Skin of body (tissue), 2 donors: ENCODE results near the gene BAIAP3. TPM values are rescaled to one million over a fixed set of nuclear protein-coding genes. Genes with fewer than 3 reads are reported as not detected.

ENCODE experiments used
- DNase-seq: peaks from one replicate; lab custom pipeline; 2025; lab: John Stamatoyannopoulos, UW
- total RNA-seq: library from RNA; depleted of rRNA; stranded (reverse); fragments of >200 nt; gene quantifications from one replicate; pipeline ENCODE4 v1.2.3, GENCODE V29; 2014

Gene BAIAP3
- total RNA-seq, 1 donor from 2014 or later, result 1.2 TPM

DNA sequence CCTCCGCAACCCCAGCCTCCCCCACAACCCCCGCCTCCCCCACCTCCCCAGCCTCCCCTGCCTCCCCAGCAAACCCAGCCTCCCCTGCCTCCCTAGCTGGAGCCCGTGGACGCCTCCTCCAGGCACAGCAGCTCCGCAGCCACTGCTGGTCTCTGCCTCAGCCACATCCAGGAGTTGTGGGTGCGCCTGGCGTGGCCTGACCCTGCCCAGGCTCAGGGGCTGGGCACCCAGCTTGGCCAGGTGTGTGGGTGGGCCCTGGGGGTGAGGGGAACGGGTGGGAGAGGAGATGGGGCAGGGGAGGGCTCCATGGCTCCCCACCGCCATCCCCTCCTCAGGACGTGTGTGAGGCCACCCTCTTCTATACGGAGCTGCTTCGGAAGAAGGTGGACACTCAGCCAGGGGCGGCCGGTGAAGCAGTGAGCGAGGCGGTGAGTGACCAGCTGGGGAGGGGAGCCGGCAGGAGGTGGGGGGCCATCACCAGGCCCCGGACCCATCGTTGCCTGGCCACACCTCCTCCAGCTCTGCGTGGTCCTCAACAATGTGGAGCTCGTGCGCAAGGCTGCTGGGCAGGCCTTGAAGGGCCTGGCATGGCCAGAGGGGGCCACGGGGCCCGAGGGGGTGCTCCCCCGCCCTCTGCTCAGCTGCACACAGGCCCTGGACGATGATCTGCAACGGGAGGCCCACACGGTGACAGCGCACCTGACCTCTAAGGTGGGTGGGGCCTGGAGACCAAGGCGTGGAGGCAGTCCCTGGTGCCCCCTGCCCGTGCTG is 12.4 kb downstream of the BAIAP3 start:
- no peak for DNase-seq

DNA sequence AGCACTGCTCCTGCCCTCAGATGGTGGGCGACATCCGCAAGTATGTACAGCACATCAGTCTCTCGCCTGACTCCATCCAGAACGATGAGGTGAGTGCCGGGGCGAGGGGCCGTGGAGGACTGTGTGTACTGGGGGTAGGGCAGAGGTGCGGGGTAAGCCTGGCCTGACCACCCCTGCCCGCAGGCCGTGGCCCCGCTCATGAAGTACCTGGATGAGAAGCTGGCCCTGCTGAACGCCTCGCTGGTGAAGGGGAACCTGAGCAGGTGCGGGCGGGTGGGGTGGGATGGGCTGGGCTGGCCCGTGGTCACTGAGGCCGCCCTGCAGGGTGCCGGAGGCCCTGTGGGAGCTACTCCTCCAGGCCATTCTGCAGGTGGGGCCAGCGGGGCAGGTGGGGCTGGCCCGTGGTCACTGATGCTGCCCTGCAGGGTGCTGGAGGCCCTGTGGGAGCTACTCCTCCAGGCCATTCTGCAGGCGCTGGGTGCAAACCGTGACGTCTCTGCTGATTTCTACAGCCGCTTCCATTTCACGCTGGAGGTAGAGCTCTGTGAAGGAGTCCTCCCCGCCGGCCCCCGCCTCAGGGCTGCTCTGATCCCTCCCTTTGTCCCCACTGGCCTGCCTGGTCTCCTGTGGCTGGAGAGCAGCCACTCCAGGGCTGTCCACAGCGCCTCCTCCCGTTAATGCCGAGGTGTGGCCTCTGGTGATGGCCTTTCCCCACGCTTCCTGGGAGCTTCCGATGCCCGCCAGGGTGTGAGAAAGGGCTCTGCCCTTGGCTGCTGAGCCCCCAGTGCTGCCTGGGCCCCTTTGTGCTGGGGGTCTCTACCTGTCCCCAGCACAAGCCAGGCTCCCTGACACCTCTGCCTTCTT is 13.2 kb downstream of the BAIAP3 start:
- no peak for DNase-seq

DNA sequence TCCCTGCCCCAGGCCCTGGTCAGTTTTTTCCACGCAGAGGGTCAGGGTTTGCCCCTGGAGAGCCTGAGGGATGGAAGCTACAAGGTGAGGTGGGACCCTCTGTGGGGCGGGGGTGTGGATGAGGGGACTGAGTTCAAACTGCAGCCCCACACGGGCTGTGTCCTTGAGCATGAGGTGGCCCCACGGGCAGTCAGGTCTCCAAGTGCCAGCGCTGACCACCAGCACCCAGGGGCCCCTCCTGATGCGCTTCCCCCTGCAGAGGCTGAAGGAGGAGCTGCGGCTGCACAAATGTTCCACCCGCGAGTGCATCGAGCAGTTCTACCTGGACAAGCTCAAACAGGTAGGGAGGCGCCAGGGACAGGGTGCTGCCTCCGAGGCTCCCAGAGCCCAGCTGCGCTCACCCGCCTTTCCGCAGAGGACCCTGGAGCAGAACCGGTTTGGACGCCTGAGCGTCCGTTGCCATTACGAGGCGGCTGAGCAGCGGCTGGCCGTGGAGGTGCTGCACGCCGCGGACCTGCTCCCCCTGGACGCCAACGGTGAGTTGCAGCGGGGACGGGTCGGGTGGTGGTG is 13.9 kb downstream of the BAIAP3 start:
- no peak for DNase-seq

DNA sequence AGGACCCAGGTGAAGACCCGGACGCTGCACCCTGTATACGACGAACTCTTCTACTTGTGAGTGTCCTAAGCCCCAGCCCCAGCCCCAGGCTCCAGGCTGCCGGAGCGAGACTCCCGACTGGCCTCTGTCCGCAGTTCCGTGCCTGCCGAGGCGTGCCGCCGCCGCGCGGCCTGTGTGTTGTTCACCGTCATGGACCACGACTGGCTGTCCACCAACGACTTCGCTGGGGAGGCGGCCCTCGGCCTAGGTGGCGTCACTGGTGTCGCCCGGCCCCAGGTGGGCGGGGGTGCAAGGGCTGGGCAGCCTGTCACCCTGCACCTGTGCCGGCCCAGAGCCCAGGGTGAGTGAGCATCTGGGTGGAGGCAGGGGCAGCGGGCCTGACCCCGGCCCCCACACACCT is 14.5 kb downstream of the BAIAP3 start:
- DNase-seq, result no peak

DNA sequence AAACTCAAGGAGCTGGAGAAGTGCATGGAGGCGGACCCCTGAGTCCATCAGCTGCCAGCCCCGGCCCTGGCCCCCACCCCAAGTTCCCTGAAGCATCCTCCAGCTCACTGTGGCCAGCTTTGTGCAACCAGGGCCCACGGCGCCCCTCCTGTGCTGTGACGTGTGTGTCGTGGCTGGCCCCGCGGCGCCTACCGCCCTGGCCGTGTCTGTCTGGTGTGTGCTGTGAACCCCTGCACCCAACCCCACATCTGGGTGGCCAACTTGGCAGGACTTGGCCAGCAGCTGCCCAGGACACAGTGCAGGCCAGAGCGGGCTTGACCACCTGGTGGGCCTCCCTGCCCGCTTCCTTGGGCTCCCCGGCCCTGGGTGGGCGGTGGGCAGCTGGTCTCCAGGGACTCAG is 15.0 kb downstream of the BAIAP3 start:
- no peak for DNase-seq

DNA sequence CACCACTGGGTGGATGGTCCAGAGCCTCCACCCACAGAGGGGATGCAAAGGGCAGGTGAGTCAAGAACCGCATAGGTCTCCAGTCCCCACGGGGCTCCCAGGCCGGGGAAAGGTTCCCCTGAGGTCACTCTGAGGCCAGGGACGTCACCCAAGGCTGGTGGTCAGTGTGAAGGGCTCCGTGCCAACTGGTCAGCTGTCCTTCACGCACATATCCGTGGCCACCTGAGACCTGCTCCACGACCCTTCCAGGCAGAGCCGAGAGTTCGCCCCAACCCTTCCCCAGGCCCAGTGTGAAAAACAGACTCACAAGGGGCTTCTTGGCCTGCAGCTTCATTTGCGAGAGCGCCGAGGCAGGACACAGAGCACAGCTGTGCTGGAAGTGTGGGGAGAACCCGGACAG is 15.5 kb downstream of the BAIAP3 start:
- DNase-seq, result no peak

DNA sequence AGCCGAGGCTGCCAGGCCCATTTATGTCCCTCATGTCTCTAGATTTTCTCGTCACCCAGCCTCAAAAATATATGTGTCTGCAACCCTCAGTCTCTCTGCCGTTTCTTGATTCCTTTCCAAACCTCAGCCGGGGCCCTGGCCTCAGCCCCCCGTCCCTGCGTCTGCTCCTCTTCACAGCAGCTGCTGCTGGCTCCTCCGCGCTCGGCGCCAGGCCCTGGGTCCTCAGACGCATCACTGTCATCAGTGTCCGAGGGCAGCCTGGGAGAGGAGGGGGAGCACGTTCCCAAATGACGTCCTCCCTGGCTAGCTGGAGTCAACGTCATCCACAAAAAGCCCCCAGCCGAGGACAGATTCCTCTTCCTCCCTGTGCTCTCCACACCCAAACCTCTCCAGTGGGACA is 15.9 kb downstream of the BAIAP3 start:
- no peak for DNase-seq

DNA sequence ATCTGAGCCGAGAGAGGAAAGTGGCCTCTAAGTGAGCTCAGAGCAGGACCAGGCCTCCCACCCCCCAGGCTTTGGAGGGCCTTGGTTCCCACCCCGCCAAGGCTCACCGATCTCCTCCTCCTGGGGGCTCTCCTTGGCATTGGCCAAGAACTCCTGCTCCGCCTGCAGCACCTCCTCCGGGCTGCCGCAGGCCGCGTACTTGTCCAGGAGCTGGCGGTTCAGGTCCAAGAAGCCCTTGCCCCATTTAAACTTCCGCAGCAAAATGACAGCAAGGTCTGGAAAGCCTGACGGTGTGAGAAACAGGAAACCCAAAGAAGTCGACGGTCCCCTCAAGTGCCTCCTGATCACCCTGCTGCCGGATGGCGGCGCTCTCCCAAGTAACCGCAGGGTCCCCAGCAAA is 16.5 kb downstream of the BAIAP3 start:
- no peak for DNase-seq

DNA sequence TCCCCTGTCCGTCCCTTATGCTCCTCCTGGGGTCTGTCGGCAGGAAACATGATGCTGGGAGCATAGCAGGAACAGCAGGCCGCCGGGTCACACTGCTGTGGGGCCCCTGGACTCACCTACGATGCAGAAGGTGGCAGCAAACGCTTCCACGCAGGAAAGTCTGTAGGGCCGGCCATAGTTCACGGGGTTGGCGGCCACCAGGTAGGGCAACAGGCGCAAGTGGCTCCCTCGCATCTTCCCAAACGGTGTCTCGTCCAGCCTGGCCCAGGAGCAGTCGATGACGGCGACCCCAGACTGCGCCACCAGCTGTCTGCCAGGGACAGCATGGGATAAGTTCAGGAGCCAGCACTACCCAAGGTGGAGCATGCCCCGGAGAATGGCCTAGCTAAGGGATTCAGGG is 17.2 kb downstream of the BAIAP3 start:
- DNase-seq, result no peak

DNA sequence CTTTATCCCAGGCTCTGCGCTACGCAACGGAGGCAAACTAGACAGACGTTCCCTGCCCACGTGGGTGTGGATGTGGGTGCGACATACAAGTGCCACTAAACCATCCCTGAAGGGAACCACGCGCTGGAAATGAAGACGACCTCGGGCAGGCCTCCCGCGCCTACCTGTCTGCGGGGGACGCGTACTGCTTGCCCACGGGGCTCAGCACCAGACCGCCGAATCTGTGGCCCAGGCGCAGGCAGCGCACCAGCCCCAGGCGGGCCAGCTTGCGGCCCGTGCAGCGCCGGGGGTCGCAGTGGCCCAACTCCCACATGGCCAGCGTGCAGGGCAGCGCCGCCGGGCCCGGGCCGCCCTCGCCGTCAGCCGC is 17.8 kb downstream of the BAIAP3 start:
- no peak for DNase-seq

DNA sequence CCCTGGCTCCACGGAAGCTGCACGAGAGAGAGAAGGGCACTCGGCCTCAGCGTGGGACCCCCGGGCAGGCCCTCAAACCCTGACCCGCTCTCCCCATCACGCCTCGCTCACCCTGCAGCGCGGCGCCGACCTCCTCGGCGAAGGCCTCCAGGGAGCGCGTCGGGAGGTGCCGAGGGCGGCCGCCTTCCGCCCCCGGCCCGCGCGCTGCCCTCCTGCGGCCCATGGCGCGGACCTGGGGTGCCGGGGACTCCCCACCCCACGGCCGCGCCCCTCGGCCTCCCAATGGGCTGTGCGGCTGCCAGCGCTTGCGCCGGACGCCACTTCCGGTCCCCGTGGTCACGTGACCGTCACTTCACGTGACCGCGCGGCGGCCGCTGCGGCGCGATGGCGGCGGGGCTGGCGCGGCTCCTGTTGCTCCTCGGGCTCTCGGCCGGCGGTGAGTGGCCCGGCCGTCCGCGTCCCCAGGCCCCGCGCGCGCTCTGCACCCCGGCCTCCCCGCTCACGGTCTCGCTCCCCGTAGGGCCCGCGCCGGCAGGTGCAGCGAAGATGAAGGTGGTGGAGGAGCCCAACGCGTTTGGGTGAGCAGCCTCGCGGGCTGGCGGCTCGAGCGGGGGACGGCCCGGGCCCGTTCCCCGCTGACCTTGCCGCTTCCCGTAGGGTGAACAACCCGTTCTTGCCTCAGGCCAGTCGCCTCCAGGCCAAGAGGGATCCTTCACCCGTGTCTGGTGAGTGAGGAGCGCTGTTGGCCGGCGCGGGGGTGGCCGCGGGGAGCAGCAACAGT is 18.3 kb downstream of the BAIAP3 start, which contains the start of the genes GNPTG and TSR3:
Gene GNPTG, plus strand, starts transcription at position 350 of the 781 bp plus-strand sequence. Its CDS starts 35 bp downstream, at position 385.
Gene TSR3, minus strand, starts transcription at position 297 of the 781 bp plus-strand sequence. Its CDS starts 74 bp downstream, at position 223.
- DNase-seq, result peak; percentile 70

DNA sequence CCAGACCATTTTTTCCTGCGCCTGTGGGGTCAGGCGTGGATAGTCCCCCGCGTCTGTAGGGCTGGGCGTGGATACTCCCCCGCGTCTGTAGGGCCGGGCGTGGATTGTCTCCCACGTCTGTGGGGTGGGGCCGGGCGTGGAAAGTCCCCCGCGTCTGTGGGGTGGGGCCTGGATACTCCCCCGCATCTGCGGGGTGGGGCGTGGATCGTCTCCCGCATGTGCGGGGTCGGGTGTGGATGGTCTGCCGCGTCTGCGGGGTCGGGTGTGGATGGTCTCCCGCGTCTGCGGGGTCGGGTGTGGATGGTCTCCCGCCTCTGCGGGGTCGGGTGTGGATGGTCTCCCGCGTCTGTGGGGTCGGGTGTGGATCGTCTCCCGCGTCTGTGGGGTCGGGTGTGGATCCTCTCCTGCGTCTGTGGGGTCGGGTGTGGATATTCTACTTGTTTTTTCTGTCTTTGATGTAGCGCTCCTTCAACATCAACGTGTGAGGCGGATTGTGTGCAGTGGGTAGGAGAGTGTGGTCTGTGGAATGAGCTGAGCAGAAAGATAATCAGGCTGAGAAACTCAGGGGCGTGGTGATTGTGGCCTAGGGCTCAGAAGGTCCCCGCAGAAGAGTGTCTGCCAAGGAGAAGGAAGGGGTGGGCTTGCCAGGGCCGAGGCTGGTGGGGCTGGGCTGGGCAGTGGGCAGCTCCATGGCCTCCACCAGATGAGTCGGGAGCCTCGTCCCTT is 21.5 kb downstream of the BAIAP3 start:
- no peak for DNase-seq

DNA sequence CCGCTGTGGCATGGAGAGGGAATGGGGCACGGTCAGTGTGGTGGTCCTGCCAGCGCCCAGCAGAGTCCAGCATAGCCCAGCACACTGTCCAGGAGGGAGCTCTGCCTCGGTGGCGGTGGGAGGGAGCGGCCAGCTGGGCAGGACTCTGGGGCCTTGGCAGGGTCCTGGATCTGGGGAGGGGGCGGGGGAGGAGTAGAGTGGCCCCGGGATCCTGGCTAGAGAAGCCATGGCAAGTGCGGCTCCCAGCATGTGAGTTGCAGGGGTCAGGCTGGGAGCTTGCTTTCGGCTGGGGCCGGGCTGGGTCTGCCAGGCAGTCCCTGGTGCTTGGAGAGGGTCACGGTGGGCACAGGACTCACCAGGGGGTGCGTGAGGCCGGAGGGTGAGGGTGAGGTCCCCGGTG is 22.1 kb downstream of the BAIAP3 start:
- DNase-seq, result no peak

DNA sequence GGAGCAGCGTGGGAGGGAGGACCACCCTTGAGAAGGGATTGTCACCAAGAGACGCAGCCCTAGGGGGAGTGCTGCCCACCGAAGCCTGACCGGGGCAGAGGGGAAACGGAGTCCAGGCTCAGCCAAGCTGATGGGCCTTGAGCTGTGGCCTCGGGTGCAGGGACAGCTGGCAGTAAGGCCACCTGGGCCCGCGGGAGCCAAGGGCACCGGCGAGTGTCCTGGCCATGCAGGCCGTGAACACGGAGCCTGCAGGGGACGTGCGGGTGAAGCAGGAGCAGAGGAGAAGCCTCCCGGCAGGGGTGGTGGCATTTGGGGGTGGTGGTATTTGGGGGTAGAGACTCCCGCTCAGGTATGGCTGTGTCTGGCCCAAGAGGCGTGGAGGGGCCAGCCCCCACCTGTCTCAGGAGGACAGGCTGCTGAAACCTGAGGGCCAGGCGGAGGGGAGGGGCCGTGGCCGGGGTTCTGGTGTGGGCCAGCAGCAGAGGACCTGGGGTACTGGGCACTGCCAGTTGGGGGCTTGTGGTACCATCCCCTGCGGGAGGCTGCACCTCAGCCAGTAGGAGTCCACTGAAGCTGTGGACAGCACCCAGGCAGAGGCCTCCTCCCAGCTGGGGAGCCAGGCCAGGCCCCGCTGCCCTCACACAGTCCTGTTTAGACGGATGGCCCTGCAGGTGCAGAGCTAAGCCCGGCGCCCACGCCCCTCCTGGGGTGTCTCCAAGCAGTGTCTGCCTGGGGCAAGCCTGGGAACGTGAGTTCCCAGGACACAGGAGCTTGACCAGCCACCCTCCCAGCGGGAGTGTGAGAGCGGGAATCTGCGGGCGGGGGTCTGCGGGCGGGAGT is 22.8 kb downstream of the BAIAP3 start:
- no peak for DNase-seq

DNA sequence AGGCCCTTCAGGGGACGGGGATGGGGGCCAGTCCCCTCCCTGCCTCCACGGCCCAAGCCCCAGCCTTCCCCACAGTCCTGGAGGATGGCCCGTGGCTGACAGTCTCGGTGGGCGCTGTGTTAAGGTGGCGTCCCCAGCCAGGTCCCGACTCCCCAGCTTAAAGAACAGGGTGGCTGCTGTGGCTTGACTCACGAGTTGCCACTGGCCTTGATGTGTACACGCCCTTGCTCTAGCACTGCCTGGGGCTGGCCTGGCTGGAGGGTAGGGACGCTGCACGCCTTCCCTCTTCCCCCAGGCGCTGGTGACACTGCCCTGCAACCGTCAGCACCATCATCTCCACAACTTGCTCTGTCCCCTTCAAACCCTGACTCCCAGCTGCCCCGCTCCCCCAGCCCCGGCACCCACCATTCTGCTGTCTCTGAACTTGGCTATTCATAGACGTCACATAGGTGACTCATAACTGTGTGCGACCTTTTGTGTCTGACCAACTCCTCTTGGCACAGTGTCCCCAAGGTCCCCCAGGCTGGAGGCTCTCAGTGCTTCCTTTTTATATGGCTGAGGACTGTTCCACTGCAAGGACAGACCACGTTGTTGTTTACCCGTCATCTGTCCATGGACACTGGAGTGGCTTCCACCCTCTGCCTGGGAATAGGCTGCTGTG is 24.6 kb downstream of the BAIAP3 start:
- DNase-seq, result no peak

DNA sequence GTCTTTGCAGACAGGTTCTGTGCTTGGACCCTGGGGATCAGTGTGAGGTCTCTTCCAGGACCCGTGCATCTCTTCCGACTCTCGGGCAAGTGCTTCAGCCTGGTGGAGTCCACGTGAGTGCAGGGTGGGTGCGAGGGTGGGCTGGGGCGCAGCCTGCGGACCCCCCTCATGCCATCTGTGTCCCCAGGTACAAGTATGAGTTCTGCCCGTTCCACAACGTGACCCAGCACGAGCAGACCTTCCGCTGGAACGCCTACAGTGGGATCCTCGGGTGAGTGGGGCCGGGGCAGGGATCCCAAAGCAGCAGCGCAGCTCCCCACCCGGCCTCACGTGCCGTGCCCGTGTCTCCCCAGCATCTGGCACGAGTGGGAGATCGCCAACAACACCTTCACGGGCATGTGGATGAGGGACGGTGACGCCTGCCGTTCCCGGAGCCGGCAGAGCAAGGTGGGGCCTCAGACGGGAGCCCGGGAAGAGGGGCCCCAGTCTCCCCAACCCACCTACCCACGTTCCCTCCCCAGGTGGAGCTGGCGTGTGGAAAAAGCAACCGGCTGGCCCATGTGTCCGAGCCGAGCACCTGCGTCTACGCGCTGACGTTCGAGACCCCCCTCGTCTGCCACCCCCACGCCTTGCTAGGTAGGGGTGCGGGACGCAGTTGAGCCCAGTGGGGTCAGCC is 28.4 kb downstream of the BAIAP3 start:
- no peak for DNase-seq

DNA sequence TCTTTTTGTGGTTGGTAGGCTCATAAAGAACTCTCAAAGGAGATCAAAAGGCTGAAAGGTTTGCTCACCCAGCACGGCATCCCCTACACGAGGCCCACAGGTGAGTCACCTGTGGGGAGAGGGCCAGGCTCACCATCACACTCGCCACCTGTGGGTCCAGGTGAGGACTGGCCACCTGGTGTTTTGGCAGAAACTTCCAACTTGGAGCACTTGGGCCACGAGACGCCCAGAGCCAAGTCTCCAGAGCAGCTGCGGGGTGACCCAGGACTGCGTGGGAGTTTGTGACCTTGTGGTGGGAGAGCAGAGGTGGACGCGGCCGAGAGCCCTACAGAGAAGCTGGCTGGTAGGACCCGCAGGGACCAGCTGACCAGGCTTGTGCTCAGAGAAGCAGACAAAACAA is 29.4 kb downstream of the BAIAP3 start:
- DNase-seq, result no peak

DNA sequence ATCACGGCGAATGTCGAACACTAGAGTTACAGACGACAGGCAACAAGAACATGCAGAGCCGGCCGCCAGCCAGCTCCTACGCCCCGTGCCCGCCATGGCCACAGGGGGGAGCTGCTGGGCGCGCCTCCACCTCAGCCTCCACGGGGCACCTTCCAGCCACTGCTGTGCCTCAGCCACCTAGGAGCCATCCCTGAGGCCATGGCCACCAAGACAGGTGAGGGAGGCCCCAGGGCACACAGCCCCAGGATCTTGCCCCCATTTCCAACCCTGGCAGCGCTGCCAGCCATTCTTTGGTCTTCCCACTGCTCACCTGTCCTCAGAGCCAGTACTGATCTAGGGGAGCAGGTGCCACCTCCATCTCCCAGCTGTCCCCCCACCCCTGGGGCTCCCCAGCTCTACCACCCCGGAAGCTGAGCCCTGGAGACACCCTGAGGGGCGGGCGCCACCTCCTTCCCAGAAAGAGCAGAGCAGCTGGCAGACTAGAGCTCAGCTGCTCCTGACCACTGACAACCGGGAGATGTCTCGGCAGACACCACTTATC is 30.1 kb downstream of the BAIAP3 start:
- no peak for DNase-seq
